Endothelial cell of umbilical vein (primary cell): ENCODE data around the gene NEDD4L. TPM values are rescaled to one million over a fixed set of nuclear protein-coding genes. Genes with fewer than 3 reads are reported as not detected.

Source experiments
- BruUV-seq: library from RNA; stranded (reverse); fragments of 400-500 nt; replicated peaks from 2 replicates; lab custom pipeline; 2021; lab: Mats Ljungman, UMichigan
- CTCF ChIA-PET: fragments of 300-600, 350-600 bp; sonication (Branson Sonifier 250); formaldehyde crosslinking; loops from one replicate; lab custom pipeline; 2021; ENCODE audit warnings: antibody characterized with exemption, inconsistent platforms; lab: Charles Lee
- POLR2A ChIA-PET: fragments of 300-600, 350-600 bp; sonication (Branson Sonifier 250); formaldehyde crosslinking; loops from one replicate; lab custom pipeline; 2021; ENCODE audit warnings: antibody characterized with exemption, inconsistent platforms; lab: Charles Lee
- DNase-seq: peaks from one replicate; pipeline ENCODE4 v3.0.0-alpha.2; 2011; ENCODE audit warnings: low read depth, low spot score
- FAIRE-seq: peaks from 2 replicates; lab custom pipeline; 2011; peaks lifted over from hg19 to GRCh38; lab: Jason Lieb, UNC
- H2AFZ ChIP-seq: 2 replicates; pipeline ENCODE4 v1.6.0; 2012; ENCODE audit warnings: low read depth, low read length, control low read depth, inconsistent platforms
- H3K27ac ChIP-seq: 2 replicates; pipeline ENCODE4 v1.5.1; 2011; ENCODE audit warnings: low read depth, mild to moderate bottlenecking, control low read depth, low read length, moderate library complexity; ENCODE audit not compliant: insufficient read depth
- H3K27me3 ChIP-seq, 2 experiments: 2 replicates each; pipeline versions ENCODE4 v1.6.0 to v1.6.1; 2011; ENCODE audit warnings: low read length in 2 of 2, mixed read lengths in 1 of 2; ENCODE audit not compliant: control insufficient read depth in 2 of 2, insufficient read depth in 2 of 2
- H3K36me3 ChIP-seq, 2 experiments: 2 replicates in 1 of 2; 3 replicates in 1 of 2; pipeline ENCODE4 v1.5.1; 2011; ENCODE audit warnings: low read length in 2 of 2, mild to moderate bottlenecking in 1 of 2, moderate library complexity in 1 of 2; ENCODE audit not compliant: control insufficient read depth in 2 of 2, insufficient read depth in 2 of 2; ENCODE audit errors: extremely low read depth in 1 of 2
- H3K4me1 ChIP-seq: 3 replicates; pipeline ENCODE4 v1.5.1; 2011; ENCODE audit warnings: mild to moderate bottlenecking, low read length; ENCODE audit not compliant: control insufficient read depth, insufficient read depth; ENCODE audit errors: extremely low read depth
- H3K4me2 ChIP-seq: 2 replicates; pipeline ENCODE4 v1.6.1; 2011; ENCODE audit warnings: low read length, control low read depth, mixed read lengths; ENCODE audit not compliant: insufficient read depth
- H3K4me3 ChIP-seq, 3 experiments: fragments of 200-600 bp in 1 of 3; sonication (generic), shearing (Covaris generic) in 1 of 3; replicated peaks in 1 of 3; 2 replicates each; pipeline ENCODE4 v1.5.1; 2011 to 2016; ENCODE audit warnings: control low read depth in 3 of 3, low read length in 3 of 3, mild to moderate bottlenecking in 2 of 3, inconsistent platforms in 1 of 3, low read depth in 1 of 3, moderate library complexity in 1 of 3; ENCODE audit not compliant: insufficient read depth in 1 of 3
- H3K79me2 ChIP-seq: 2 replicates; pipeline ENCODE4 v1.6.0; 2012; ENCODE audit warnings: low read length, inconsistent platforms; ENCODE audit not compliant: control insufficient read depth, insufficient read depth
- H3K9ac ChIP-seq: replicated peaks from 2 replicates; pipeline ENCODE3; 2011; ENCODE audit warnings: low read length, control low read depth; ENCODE audit not compliant: insufficient read depth; ENCODE audit errors: extremely low read depth
- H3K9me1 ChIP-seq: replicated peaks from 3 replicates; pipeline ENCODE4 v1.6.0; 2011; ENCODE audit warnings: mild to moderate bottlenecking, low read length; ENCODE audit not compliant: control insufficient read depth, insufficient read depth; ENCODE audit errors: extremely low read depth
- H3K9me3 ChIP-seq: replicated peaks from 2 replicates; pipeline ENCODE4 v1.5.1; 2012; ENCODE audit warnings: low read length, inconsistent platforms; ENCODE audit not compliant: control insufficient read depth, insufficient read depth
- H4K20me1 ChIP-seq: replicated peaks from 2 replicates; pipeline ENCODE3; 2011; ENCODE audit warnings: mild to moderate bottlenecking, low read length; ENCODE audit not compliant: control insufficient read depth, insufficient read depth; ENCODE audit errors: extremely low read depth
- EZH2 ChIP-seq: IDR thresholded peaks from 2 replicates; pipeline ENCODE4 v1.6.1; 2012; ENCODE audit warnings: borderline replicate concordance, low read depth, mild to moderate bottlenecking, moderate library complexity, low read length, inconsistent platforms; ENCODE audit not compliant: severe bottlenecking
- FOS ChIP-seq: IDR thresholded peaks from 2 replicates; pipeline ENCODE4 v1.6.1; 2011; ENCODE audit warnings: mild to moderate bottlenecking, low read length, moderate library complexity, borderline replicate concordance; ENCODE audit not compliant: insufficient read depth
- GATA2 ChIP-seq: IDR thresholded peaks from 2 replicates; pipeline ENCODE4 v1.7.0; 2011; ENCODE audit warnings: low read depth, mild to moderate bottlenecking, moderate library complexity, mixed read lengths, low read length; ENCODE audit not compliant: insufficient read length, insufficient read depth
- JUN ChIP-seq: IDR thresholded peaks from 2 replicates; pipeline ENCODE4 v1.6.1; 2011; ENCODE audit warnings: borderline replicate concordance, low read depth; ENCODE audit not compliant: insufficient read length, insufficient read depth
- POLR2A ChIP-seq: IDR thresholded peaks from 2 replicates; pipeline ENCODE4 v1.6.1; 2012; ENCODE audit warnings: low read depth, mild to moderate bottlenecking, control low read depth, low read length
- POLR2AphosphoS5 ChIP-seq: IDR thresholded peaks from 2 replicates; pipeline ENCODE4 v1.6.1; 2012; ENCODE audit warnings: low read depth, mild to moderate bottlenecking, control low read depth, low read length, moderate library complexity; ENCODE audit not compliant: insufficient read depth
- dilution Hi-C: fragments of 300-500 bp; cut with MboI; formaldehyde crosslinking; loops from one replicate; pipeline ENCODE4 v1.15.0; 2019; ENCODE audit warnings: low sequenced_read_pairs; ENCODE audit not compliant: extremely low pct_ligation_motif_present
- intact Hi-C: fragments of 100-400 bp; cut with micrococcal nuclease; formaldehyde crosslinking; loops from one replicate; pipeline ENCODE4 v1.10.0; 2022
- polyA plus RNA-seq, 4 experiments: library from polyadenylated mRNA; depleted of rRNA in 3 of 4; stranded (reverse) in 3 of 4; unstranded in 1 of 4; fragments of >200 nt; gene quantifications; 2 replicates each; pipeline versions ENCODE4 v1.2.1 to v1.2.3, GENCODE V29; 2011 to 2012; ENCODE audit warnings: missing spikeins in 1 of 4
- total RNA-seq: library from RNA; stranded (reverse); gene quantifications from 2 replicates; pipeline ENCODE4 v1.2.3, GENCODE V29; 2021
- TF ChIP-seq, protein P1 (sequence below), 2 donors: IDR thresholded peaks; 1 replicate in 1 of 2; 2 replicates in 1 of 2; pipeline ENCODE4 v1.5.1; 2011; ENCODE audit warnings: low read length in 2 of 2, mild to moderate bottlenecking in 2 of 2, moderate library complexity in 2 of 2, control low read depth in 1 of 2, inconsistent platforms in 1 of 2, low read depth in 1 of 2; ENCODE audit not compliant: insufficient read depth in 1 of 2; ENCODE audit errors: extremely low read depth in 1 of 2
- TF ChIP-seq, protein P2 (sequence below): IDR thresholded peaks from 2 replicates; pipeline ENCODE4 v1.6.1; 2011; ENCODE audit not compliant: insufficient read depth, insufficient read length

The NEDD4L gene
- total and polyA plus RNA-seq, 2 donors (not counting 3 experiments of a cell fraction or from before 2014, with no cell fraction given): 20.5 to 78.9 TPM

DNA sequence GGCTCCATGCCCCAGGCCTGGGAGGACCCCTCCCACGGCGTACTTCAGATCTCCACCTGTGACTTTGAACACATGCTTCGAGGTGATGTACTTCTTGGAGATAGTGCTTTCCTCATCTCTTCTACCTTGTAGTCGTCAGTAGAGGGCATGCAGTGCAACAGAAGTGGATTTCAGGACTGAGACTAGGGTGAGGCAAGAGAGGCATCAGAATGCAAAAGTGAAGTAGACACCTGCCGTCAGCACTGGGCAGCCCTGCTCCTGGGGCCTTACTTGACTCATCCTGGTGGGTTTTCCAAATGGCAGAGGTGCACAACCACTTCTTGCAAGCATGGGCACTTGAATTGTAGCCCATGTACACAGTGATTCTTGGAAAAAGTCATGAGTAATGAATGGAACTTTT is 258.8 kb downstream of the NEDD4L start:
- no peak overlapping the region for H2AFZ ChIP-seq
- H3K4me3 ChIP-seq: no peak overlapping the region
- no peak for TF ChIP-seq FOS
- TF ChIP-seq POLR2AphosphoS5: no peak
- no peak for TF ChIP-seq EZH2
- TF ChIP-seq, protein P1, sequence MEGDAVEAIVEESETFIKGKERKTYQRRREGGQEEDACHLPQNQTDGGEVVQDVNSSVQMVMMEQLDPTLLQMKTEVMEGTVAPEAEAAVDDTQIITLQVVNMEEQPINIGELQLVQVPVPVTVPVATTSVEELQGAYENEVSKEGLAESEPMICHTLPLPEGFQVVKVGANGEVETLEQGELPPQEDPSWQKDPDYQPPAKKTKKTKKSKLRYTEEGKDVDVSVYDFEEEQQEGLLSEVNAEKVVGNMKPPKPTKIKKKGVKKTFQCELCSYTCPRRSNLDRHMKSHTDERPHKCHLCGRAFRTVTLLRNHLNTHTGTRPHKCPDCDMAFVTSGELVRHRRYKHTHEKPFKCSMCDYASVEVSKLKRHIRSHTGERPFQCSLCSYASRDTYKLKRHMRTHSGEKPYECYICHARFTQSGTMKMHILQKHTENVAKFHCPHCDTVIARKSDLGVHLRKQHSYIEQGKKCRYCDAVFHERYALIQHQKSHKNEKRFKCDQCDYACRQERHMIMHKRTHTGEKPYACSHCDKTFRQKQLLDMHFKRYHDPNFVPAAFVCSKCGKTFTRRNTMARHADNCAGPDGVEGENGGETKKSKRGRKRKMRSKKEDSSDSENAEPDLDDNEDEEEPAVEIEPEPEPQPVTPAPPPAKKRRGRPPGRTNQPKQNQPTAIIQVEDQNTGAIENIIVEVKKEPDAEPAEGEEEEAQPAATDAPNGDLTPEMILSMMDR (IDR thresholded peaks at IDR 0.05; ENCODE audit: extremely low read depth in 1 of 2, insufficient read depth in 1 of 2, low read depth in 1 of 2, low read length in 2 of 2): no peak
- TF ChIP-seq, protein P2, sequence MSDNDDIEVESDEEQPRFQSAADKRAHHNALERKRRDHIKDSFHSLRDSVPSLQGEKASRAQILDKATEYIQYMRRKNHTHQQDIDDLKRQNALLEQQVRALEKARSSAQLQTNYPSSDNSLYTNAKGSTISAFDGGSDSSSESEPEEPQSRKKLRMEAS: no peak
- TF ChIP-seq POLR2A: no peak
- no peak for TF ChIP-seq JUN
- no peak for TF ChIP-seq GATA2
- H3K4me2 ChIP-seq: no peak overlapping the region
- H3K4me1 ChIP-seq: no peaks in the 10 kb centered on the region
- no peaks in the 10 kb centered on the region for H3K36me3 ChIP-seq
- no peaks in the 10 kb centered on the region for H4K20me1 ChIP-seq
- H3K9ac ChIP-seq: no peak overlapping the region
- DNase-seq: no peak
- no peak overlapping the region for H3K27ac ChIP-seq
- CTCF ChIA-PET: interaction anchor here (1.4 kb wide), 1 partner anchor 79 kb away, joined by 3 read pairs; no protein-coding TSS in a partner anchor
- intact Hi-C loops (no loop called here), dilution Hi-C loops (no loop called here)
- no peaks in the 10 kb centered on the region for H3K9me1 ChIP-seq
- BruUV-seq: no TSS peak
- FAIRE-seq: no peak
- H3K9me3 ChIP-seq: no peaks in the 10 kb centered on the region
- no peaks in the 10 kb centered on the region for H3K27me3 ChIP-seq
- no peaks in the 10 kb centered on the region for H3K79me2 ChIP-seq
- POLR2A ChIA-PET: no interaction called here
